K562 (cell line): Measurements from ENCODE around the gene CAPZB. TPM values are rescaled to one million over a fixed set of nuclear protein-coding genes. Genes with fewer than 3 reads are reported as not detected.

ENCODE experiments used
- ATAC-seq: fragments of 200-7000 bp; cut with Tn5 transposase; 3 replicates; pipeline ENCODE4 v1.9.1; 2020; ENCODE audit warnings: moderate library complexity
- BruUV-seq: library from RNA; stranded (reverse); fragments of 400-500 nt; replicated peaks from 2 replicates; lab custom pipeline; 2021; lab: Mats Ljungman, UMichigan
- CTCF ChIA-PET: fragments of 300-600 bp; formaldehyde crosslinking; extraction: SDS; loops from one replicate; lab custom pipeline; 2021; ENCODE audit warnings: low intra/inter-chr PET ratio; lab: Yijun Ruan, JAX
- POLR2A ChIA-PET: fragments of 300-600, 350-650 bp; sonication (Branson Sonifier 250); formaldehyde crosslinking; extraction: SDS; loops from one replicate; lab custom pipeline; 2021; ENCODE audit warnings: antibody characterized with exemption, inconsistent platforms; lab: Yijun Ruan, JAX
- DNase-seq, 4 experiments: peaks; one replicate each; pipeline versions ENCODE4 v3.0.0 to v3.0.0-alpha.2; 2011 to 2018; ENCODE audit warnings: low spot score in 3 of 4, mixed read lengths in 3 of 4; ENCODE audit errors: extremely low read depth in 1 of 4
- FAIRE-seq: peaks from 2 replicates; lab custom pipeline; 2011; peaks lifted over from hg19 to GRCh38; lab: Jason Lieb, UNC
- H2AFZ ChIP-seq: 2 replicates; pipeline ENCODE4 v1.6.0; 2011; ENCODE audit warnings: low read depth, low read length, control low read depth, inconsistent platforms
- H3K27ac ChIP-seq: fragments of 200-600 bp; 3 replicates; pipeline ENCODE4 v1.8.0; 2011; ENCODE audit warnings: low read depth, mild to moderate bottlenecking, control low read depth, inconsistent platforms, low read length, moderate library complexity, mixed read lengths; ENCODE audit errors: extremely low read depth
- H3K27me3 ChIP-seq, 2 experiments: fragments of 300-600 bp in 1 of 2; 2 replicates in 1 of 2; 3 replicates in 1 of 2; pipeline versions ENCODE4 v1.6.0 to v1.8.0; 2011; ENCODE audit warnings: inconsistent platforms in 2 of 2, low read length in 2 of 2, mild to moderate bottlenecking in 1 of 2, mixed read lengths in 1 of 2, moderate library complexity in 1 of 2; ENCODE audit not compliant: control insufficient read depth in 2 of 2, insufficient read depth in 2 of 2
- H3K36me3 ChIP-seq: fragments of 300-600 bp; 3 replicates; pipeline ENCODE4 v1.8.0; 2011; ENCODE audit warnings: mild to moderate bottlenecking, low read length, inconsistent platforms; ENCODE audit not compliant: control insufficient read depth, insufficient read depth
- H3K4me1 ChIP-seq, 2 experiments: fragments of 200-600 bp in 1 of 2; replicated peaks in 1 of 2; 2 replicates in 1 of 2; 3 replicates in 1 of 2; pipeline versions ENCODE4 v1.5.1 to v1.8.0; 2011; ENCODE audit warnings: inconsistent platforms in 2 of 2, low read length in 2 of 2, mild to moderate bottlenecking in 1 of 2, mixed read lengths in 1 of 2, moderate library complexity in 1 of 2; ENCODE audit not compliant: control insufficient read depth in 2 of 2, insufficient read depth in 2 of 2
- H3K4me2 ChIP-seq: 2 replicates; pipeline ENCODE4 v1.6.1; 2011; ENCODE audit warnings: low read length, control low read depth, inconsistent platforms, mixed read lengths; ENCODE audit not compliant: insufficient read depth
- H3K4me3 ChIP-seq: fragments of 200-600 bp; sonication (generic), shearing (Covaris generic); 2 replicates; pipeline ENCODE4 v1.5.1; 2016; ENCODE audit warnings: control low read depth, inconsistent platforms
- H3K79me2 ChIP-seq: fragments of 200-600 bp; 3 replicates; pipeline ENCODE4 v1.8.0; 2011; ENCODE audit warnings: low read length, inconsistent platforms; ENCODE audit not compliant: control insufficient read depth, insufficient read depth
- H3K9ac ChIP-seq, 2 experiments: 2 replicates each; pipeline versions ENCODE4 v1.6.0 to v1.6.1; 2011; ENCODE audit warnings: low read depth in 2 of 2, low read length in 2 of 2, control low read depth in 1 of 2, inconsistent platforms in 1 of 2, mild to moderate bottlenecking in 1 of 2, mixed read lengths in 1 of 2; ENCODE audit not compliant: insufficient read depth in 1 of 2
- H3K9me1 ChIP-seq: one replicate; pipeline ENCODE4 v1.6.0; 2011; ENCODE audit warnings: inconsistent platforms, mild to moderate bottlenecking, low read length, moderate library complexity; ENCODE audit not compliant: control insufficient read depth, insufficient read depth
- H3K9me3 ChIP-seq: replicated peaks from 2 replicates; pipeline ENCODE4 v1.5.1; 2011; ENCODE audit warnings: low read depth, low read length, inconsistent platforms; ENCODE audit not compliant: control insufficient read depth, insufficient read depth
- H4K20me1 ChIP-seq: replicated peaks from 2 replicates; pipeline ENCODE4 v1.6.1; 2011; ENCODE audit warnings: low read length, inconsistent platforms, mixed read lengths; ENCODE audit not compliant: control insufficient read depth, insufficient read depth
- CREB1 ChIP-seq, 2 experiments: sonication (generic) in 1 of 2; formaldehyde crosslinking in 1 of 2; IDR thresholded peaks; 2 replicates each; pipeline versions ENCODE4 v1.6.1 to v1.8.0; 2012 to 2022; ENCODE audit warnings: inconsistent platforms in 1 of 2, mild to moderate bottlenecking in 1 of 2, missing genetic modification reagents in 1 of 2, moderate library complexity in 1 of 2
- E2F3 ChIP-seq: fragments of 250-450 bp; sonication (Bioruptor Pico); IDR thresholded peaks from 2 replicates; pipeline ENCODE4 v1.4.0; 2020; ENCODE audit warnings: mild to moderate bottlenecking
- ETS1 ChIP-seq: conservative IDR thresholded peaks from 2 replicates; pipeline ENCODE4 v1.6.1; 2011; ENCODE audit warnings: low read depth, mild to moderate bottlenecking, low read length; ENCODE audit not compliant: control insufficient read depth
- NCOA1 ChIP-seq: fragments of 450-650 bp; IDR thresholded peaks from 2 replicates; pipeline ENCODE4 v1.6.1; 2016; ENCODE audit warnings: low read depth
- RBM25 ChIP-seq: fragments of 200-400 bp; formaldehyde crosslinking; IDR thresholded peaks from 2 replicates; pipeline ENCODE4 v1.6.1; 2018; ENCODE audit warnings: low read length, low read depth, moderate library complexity; ENCODE audit not compliant: severe bottlenecking
- RFX5 ChIP-seq: IDR thresholded peaks from 2 replicates; pipeline ENCODE4 v1.6.1; 2011; ENCODE audit warnings: low read depth, mild to moderate bottlenecking, improper control_type of control experiment, low read length
- SETDB1 ChIP-seq: IDR thresholded peaks from one replicate; pipeline ENCODE4 v1.6.1; 2012; ENCODE audit warnings: low read length, control low read depth, inconsistent platforms
- ZC3H4 ChIP-seq: sonication (generic); formaldehyde crosslinking; IDR thresholded peaks from 2 replicates; pipeline ENCODE4 v1.9.0; 2021; ENCODE audit warnings: missing genetic modification reagents, borderline replicate concordance
- ZFP36 ChIP-seq: fragments of 150-350 bp; IDR thresholded peaks from 2 replicates; pipeline ENCODE4 v1.6.1; 2018; ENCODE audit warnings: low read length, low read depth; ENCODE audit not compliant: partially characterized antibody
- ZNF316 ChIP-seq: fragments of 450-650 bp; IDR thresholded peaks from 2 replicates; pipeline ENCODE4 v1.6.1; 2016
- ZNF699 ChIP-seq: fragments of 250-450 bp; sonication (Bioruptor Pico); IDR thresholded peaks from 2 replicates; pipeline ENCODE4 v1.8.0; 2021; ENCODE audit warnings: mild to moderate bottlenecking, moderate library complexity; ENCODE audit not compliant: insufficient replicate concordance
- ZNF766 ChIP-seq: fragments of 200-800 bp; sonication (Bioruptor generic); conservative IDR thresholded peaks from 2 replicates; pipeline ENCODE4 v1.6.1; 2016; ENCODE audit warnings: missing genetic modification characterization, missing compliant biosample characterization
- WGBS: fragments of 100-300 bp; shearing (Covaris generic); methylation state at CpG from one replicate; pipeline ENCODE4 v1.1.6; 2016; ENCODE audit warnings: low coverage, mixed read lengths; ENCODE audit not compliant: insufficient coverage; ENCODE audit errors: missing lambda C conversion rate; 5-methylcytosine and 5-hydroxymethylcytosine counted together
- in situ Hi-C: fragments of 300-500 bp; cut with MboI; formaldehyde crosslinking; loops from 4 replicates; pipeline ENCODE4 v1.15.0; 2018; ENCODE audit warnings: inconsistent platforms, mixed read lengths
- intact Hi-C: fragments of 100-400 bp; cut with micrococcal nuclease; formaldehyde crosslinking; loops from 2 replicates; pipeline ENCODE4 v1.14.2; 2022
- polyA plus RNA-seq, 8 experiments: library from polyadenylated mRNA; depleted of rRNA in 4 of 8; stranded (reverse) in 5 of 8; unstranded in 3 of 8; fragments of >200 nt; fragmentation: Nextera tagmentation in 2 of 8; fragmentation: Illumina TruSeq in 1 of 8; extraction: Ambion mirVana in 2 of 8; extraction: Trizol in 1 of 8; gene quantifications; 2 replicates each; pipeline versions ENCODE4 v1.2.1 to v1.2.3, GENCODE V29; 2011 to 2014; ENCODE audit warnings: inconsistent platforms in 1 of 8, missing spikeins in 1 of 8
- total RNA-seq, 7 experiments: library from RNA; depleted of rRNA in 6 of 7; stranded (reverse); fragments of >200 nt in 6 of 7; fragmentation: Illumina TruSeq in 2 of 7; extraction: Trizol in 2 of 7; gene quantifications; 2 replicates each; pipeline versions ENCODE4 v1.2.1 to v1.2.3, GENCODE V29; 2011 to 2021; ENCODE audit warnings: low replicate concordance in 1 of 7

Gene CAPZB
- total and polyA plus RNA-seq, 9 of the 15 experiments (the other 6 are each of a cell fraction or from before 2014, with no cell fraction given) = 57.6 to 297 (median 125) TPM

DNA sequence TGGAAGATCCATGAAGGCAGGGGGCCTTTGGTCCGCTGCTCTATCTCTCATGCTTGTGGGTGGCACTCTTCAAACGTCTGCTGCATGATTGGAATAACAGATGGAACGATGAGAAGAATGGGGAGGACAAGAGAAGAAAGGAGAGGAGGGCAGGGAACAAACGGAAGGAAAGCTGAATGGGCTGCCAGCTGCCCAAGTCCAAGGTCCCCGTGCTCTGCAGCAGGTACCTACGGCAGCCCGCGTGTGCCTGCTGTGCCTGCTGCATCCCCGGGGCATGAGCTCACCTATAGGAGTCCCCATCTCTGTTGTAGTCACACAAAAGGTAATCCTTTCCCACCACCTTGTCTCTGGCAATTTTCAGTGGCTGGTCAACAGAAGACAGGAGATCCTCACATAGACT lies 100.1 kb downstream of the CAPZB start:
- H2AFZ ChIP-seq = no peak overlapping the region
- H3K36me3 ChIP-seq = peaks cover 47% of the 10 kb centered on the region
- no peak overlapping the region for H3K4me3 ChIP-seq
- CTCF ChIA-PET = no interaction called here
- intact Hi-C loops (no loop called here), in situ Hi-C loops (loop anchor here (5.0 kb wide), 1 partner anchor 197 kb away; no protein-coding TSS in a partner anchor)
- H3K4me1 ChIP-seq = peaks cover 1 to 8% of the 10 kb centered on the region in 2 experiments; a peak in 2 of 5 replicates
- 91% methylated on average over 9 of the region's 9 CpGs for WGBS
- H3K9me3 ChIP-seq = no peaks in the 10 kb centered on the region
- POLR2A ChIA-PET = interaction anchor here (1.4 kb wide), 1 partner anchor 10 kb away, joined by 6 read pairs; no protein-coding TSS in a partner anchor
- ATAC-seq = no peak
- peak; percentile 42; the same call in 1 of the 2 replicates for TF ChIP-seq ZNF316
- TF ChIP-seq ZC3H4 (CRISPR knock-in tag) = no peak
- no peak for TF ChIP-seq SETDB1
- no peak overlapping the region for H3K4me2 ChIP-seq
- DNase-seq = no peak
- no peaks in the 10 kb centered on the region for H3K9me1 ChIP-seq
- H3K79me2 ChIP-seq = peaks cover 16% of the 10 kb centered on the region
- no peak overlapping the region for H3K9ac ChIP-seq
- BruUV-seq = no TSS peak
- H3K27me3 ChIP-seq = no peaks in the 10 kb centered on the region
- FAIRE-seq = no peak
- H3K27ac ChIP-seq = no peak overlapping the region
- H4K20me1 ChIP-seq = peaks cover 7% of the 10 kb centered on the region; the same call in 1 of the 2 replicates

DNA sequence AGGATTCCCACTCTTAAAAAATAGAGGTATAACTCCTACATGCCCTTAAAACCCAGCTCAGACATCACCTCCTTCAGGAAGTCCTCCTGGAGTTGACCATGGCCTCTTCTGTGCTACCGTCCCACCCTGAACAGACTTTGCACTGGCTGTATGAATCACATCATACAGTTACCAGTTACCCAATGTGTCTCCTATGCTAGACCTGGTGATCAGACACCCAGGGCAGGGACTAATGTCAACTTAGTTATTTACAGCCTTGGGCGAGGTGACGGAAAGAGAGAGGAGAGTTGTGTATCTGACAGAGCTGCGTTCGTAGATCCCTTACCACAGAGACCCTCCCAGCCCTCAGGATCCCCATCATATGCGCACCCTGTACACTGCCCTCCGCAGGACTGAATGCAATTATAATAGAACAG lies 100.6 kb downstream of the CAPZB start:
- Histone ChIP-seq H3K4me2 (no peak overlapping the region), H3K9me1 (no peaks in the 10 kb centered on the region), H3K27ac (no peak overlapping the region; the same call in 2 of the 3 replicates), H3K36me3 (peaks cover 51% of the 10 kb centered on the region), H3K4me3 (no peak overlapping the region), H3K27me3 (no peaks in the 10 kb centered on the region), H3K4me1 (peaks cover 0 to 3% of the 10 kb centered on the region in 2 experiments; a peak in 1 of 5 replicates), H3K9me3 (no peaks in the 10 kb centered on the region), H3K9ac (no peak overlapping the region), H3K79me2 (peaks cover 11% of the 10 kb centered on the region; the same call in 2 of the 3 replicates), H2AFZ (no peak overlapping the region), H4K20me1 (peaks cover 7% of the 10 kb centered on the region; the same call in 1 of the 2 replicates)
- no peak for DNase-seq
- in situ Hi-C loops = loop anchor here (5.0 kb wide), 1 partner anchor 198 kb away; no protein-coding TSS in a partner anchor
- POLR2A ChIA-PET = interaction anchor here (1.4 kb wide), 1 partner anchor 10 kb away, joined by 6 read pairs; no protein-coding TSS in a partner anchor
- BruUV-seq = no TSS peak
- no peak for FAIRE-seq
- no peak for TF ChIP-seq NCOA1
- TF ChIP-seq ZNF699 (CRISPR knock-in tag) = no peak
- TF ChIP-seq RBM25 = peak; percentile 22
- no peak for TF ChIP-seq E2F3 (CRISPR knock-in tag)
- TF ChIP-seq ZNF766 (CRISPR knock-in tag) = no peak
- TF ChIP-seq CREB1 (IDR thresholded peaks at IDR 0.05) = no peak
- no peak for TF ChIP-seq CREB1 (CRISPR knock-in tag; IDR thresholded peaks at IDR 0.05)
- TF ChIP-seq RFX5 = no peak
- TF ChIP-seq ETS1 = no peak
- peak; percentile 83 for TF ChIP-seq ZFP36
- intact Hi-C loops = no loop called here
- 86% methylated on average over 7 of the region's 7 CpGs for WGBS
- CTCF ChIA-PET = interaction anchor here (0.6 kb wide), 1 partner anchor 600 kb away, joined by 4 read pairs; no protein-coding TSS in a partner anchor
- no peak for ATAC-seq
